HG03175 (cell line): ENCODE data around the gene FHIP1B.
A peak's percentile ranks its signal among the peaks of the same experiment; 100 is the strongest.
"Not testable (repeated sequence)": the region's sequence is repeated elsewhere in the genome, so short reads cannot be mapped to it uniquely, and the experiment has no call there.

Source experiments
- ATAC-seq: cut with Tn5 transposase; IDR thresholded peaks from one replicate; pipeline ENCODE4 v1.9.1; 2021; ENCODE audit warnings: mild to moderate bottlenecking, moderate library complexity; ENCODE audit not compliant: unreplicated experiment

FHIP1B gene

GRCh38 chr11:6234387-6235107 is at the start of gene FHIP1B:
Gene FHIP1B, minus strand, starts transcription at chr11:6234636. Its CDS starts 10,120 bp downstream, at chr11:6224516.
- peak; percentile 94 for ATAC-seq

DNA sequence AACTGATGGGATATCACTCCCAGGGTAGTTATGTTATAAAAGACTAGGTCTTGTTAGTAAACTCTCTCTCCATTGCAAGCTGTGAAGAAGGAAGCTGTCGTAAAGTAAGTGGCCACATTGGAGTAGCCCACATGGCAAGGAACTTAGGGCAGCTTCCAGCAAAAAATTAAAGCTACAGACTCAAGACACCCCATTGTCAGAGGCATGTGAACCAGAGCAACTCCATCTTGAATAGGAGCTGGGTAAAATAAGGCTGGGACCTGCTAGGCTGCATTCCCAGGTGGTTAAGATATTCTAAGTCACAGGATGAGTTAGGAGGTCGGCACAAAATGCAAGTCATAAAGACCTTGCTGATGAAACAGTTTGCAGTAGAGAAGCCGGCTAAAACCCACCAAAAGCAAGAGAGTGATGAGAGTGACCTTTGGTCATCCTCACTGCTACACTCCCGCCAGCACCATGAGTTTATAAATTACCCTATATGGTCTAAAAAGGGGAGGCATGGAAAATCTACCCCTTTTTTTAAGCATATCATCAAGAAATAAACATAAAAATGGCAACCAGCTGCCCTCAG is 49.1 kb upstream of the FHIP1B start:
- ATAC-seq, result no peak

GRCh38 chr11:6280809-6281208 is 46.4 kb upstream of the FHIP1B start:
- ATAC-seq, result not testable (repeated sequence)

DNA sequence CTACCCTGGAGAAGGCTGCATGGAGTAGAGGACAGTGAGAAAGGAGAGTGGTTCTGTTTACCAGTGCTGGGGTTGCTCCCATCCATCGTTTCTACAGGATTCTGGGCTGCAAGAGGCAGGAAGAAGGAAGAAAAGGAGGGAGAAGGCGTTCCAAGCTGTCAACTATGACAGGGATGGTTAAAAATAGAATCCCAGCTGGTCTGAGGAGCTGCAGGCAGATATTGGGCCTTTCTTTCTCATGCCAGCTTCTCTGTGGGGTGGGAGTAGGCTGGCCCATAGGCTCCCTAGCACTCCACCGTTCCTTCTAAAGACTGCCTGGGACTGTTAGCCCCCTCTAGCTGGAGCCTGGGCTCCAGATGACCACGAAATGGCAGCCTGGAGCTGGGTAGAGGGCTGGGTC is 38.8 kb upstream of the FHIP1B start:
- no peak for ATAC-seq

DNA sequence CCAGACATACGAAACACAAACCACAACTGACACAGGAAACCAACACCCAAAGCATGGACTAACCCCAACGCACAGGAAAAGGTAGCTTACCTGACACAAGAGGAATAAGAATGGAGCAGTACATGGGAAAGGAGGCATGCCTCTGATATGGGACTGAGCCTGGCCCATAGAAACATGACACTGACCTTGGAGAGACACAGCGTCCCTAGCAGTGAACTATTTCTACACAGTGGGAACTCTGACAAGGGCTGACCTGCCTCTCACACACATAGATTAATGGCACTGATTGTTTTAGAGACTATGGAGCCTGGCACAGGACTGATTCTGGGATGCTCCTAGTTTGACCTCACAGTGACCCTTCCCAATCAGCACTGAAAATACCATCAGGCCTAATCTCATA is 37.2 kb upstream of the FHIP1B start:
- ATAC-seq, result no peak

DNA sequence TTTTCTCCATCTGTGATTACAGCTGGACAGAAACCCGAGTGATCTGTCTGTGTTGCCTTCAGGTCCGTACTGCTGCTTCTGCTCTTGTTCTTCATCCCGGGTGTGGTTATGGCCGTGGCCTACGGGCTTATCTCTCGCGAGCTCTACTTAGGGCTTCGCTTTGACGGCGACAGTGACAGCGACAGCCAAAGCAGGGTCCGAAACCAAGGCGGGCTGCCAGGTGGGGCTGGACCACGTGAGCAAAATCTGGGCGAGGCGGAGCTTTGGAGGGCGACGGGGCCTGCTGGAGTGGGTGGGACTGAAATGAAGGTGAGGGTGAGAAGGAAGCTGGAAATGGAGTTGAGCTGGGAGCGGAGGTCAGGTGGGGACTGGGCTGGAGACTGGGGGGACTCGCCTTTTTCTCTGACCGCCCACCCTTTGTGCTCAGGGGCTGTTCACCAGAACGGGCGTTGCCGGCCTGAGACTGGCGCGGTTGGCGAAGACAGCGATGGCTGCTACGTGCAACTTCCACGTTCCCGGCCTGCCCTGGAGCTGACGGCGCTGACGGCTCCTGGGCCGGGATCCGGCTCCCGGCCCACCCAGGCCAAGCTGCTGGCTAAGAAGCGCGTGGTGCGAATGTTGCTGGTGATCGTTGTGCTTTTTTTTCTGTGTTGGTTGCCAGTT is 36.3 kb upstream of the FHIP1B start:
- no peak for ATAC-seq

DNA sequence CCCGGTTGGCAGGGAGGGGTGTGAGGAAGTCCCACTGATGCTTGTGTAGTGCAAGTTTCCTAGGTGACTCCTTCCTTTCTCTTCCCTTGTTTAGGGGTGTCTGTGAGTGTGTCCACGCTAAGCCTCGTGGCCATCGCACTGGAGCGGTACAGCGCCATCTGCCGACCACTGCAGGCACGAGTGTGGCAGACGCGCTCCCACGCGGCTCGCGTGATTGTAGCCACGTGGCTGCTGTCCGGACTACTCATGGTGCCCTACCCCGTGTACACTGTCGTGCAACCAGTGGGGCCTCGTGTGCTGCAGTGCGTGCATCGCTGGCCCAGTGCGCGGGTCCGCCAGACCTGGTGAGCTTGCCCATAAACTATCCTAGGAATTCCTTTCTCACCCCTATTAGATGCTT is 35.6 kb upstream of the FHIP1B start:
- no peak for ATAC-seq

DNA sequence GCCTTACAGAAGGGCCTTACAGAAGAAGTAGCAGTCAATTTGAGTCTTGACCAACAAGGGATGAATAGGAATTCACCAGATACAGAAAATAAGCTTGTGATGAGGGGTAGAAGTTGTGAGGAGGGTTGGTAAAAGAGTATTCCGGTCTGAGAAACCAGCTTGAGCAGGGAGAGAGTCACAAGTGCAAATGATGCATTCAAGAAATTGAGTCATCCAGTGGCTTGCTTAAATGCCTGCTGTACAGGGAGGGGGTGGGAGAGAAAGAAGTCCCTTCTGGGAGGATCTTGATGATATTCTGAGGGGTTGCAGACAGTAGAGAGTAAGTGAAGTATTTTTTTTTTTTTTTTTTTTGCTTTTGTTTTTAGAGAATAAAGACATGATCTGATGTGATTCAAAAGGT is 34.4 kb upstream of the FHIP1B start:
- no peak for ATAC-seq

DNA sequence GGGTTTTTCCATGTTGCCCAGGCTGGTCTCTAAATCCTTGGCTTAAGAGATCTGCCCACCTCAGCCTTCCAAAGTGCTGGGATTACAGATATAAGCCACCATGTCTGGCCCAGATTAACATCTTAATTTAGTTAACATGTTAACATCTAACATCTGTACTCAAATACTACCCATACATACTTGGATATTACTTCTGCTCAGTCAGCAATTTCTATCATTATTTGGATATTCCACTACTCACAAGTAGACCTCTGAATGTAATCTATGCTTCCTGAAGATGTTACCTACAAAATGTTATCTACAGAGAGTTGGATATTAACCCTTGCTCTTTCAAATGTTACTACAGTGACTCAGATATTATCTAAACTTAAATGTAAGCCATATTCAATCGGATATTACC is 29.2 kb upstream of the FHIP1B start:
- ATAC-seq, result no peak

DNA sequence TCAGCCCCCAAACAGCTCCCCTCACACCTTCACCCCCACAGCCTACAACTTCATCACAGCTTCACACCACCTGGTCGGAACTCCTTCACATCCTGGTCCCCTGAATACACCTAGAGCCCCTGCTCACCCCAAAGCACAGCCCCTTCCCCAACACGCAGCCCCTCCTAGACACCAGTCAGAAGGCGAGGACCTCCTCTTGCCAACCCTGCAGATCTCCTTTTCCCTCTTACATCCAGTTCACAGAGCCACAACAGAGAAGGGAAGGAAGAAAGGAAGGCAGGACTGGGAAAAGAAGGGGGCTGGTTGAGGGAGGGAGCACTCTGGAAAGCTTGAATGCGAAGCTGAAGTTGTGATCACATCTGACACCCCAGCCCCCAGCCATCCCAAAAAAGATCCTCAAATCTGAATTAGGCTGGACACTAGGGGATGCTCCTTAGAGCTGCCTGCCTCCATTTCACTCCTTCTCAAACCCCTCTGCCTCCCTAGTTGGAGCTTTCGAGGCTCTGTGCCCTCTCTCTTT is 25.8 kb upstream of the FHIP1B start:
- no peak for ATAC-seq

DNA sequence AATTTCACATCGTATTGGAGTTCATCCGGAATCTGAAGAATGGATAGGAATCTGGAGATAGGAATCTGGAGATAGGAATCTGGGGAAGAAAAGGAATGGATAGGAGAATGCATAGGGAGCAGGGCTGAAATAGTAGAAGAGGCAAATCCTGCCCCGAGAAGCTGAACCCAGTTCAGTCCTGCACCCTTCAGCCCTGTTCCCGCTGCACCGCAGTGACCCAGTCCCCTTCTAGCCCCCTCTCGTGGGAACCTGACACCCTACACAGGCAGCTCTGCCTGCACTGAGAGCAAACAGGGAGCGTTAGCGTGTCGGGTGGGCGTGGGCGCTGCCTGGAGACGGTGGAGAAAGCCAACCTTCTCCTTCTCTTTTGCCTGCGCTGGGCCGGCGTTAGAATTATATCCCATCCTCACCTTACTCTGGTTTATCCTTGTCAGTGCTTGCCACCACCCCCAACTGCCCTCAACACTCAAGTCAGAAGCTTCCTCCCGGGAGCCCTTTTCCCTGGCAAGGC is 24.2 kb upstream of the FHIP1B start:
- ATAC-seq, result no peak

DNA sequence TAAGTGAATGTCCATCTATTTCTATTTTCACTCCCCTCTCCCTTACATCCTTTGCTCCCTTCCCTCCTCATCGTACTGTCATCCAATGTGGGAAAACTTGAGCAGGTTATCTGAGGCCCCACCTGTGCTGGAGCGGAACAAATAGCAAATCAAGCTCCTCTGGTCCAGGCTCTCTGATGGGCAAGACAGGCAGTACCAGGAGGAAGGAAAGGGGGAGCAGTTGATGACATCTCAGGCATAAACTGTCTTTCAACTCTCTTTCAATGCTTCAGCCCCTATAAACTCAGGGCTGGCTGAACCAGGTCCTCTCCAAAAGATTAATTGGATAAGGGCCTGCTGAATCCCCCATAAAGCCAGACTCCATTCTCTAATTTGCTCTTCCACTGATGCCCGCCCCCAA is 23.7 kb upstream of the FHIP1B start:
- no peak for ATAC-seq

DNA sequence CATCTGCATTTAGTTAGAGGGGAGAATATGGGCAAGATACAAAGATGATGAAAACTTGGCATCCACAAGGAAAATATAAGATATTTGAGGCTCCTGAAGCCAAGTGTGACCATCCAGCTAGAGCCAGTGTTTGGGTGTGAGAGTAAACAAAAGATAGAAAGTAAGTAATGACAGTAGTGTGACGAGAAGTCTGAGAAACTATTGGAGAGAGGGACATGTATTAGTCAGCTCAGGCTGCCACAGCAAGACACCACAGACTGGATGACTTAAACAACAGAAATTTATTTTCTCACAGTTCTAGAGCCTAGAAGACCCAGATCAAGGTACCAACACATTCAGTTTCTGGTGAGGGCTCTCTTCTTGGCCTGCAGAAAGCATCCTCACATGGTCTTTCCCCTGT is 18.8 kb upstream of the FHIP1B start:
- ATAC-seq, result peak; percentile 52

DNA sequence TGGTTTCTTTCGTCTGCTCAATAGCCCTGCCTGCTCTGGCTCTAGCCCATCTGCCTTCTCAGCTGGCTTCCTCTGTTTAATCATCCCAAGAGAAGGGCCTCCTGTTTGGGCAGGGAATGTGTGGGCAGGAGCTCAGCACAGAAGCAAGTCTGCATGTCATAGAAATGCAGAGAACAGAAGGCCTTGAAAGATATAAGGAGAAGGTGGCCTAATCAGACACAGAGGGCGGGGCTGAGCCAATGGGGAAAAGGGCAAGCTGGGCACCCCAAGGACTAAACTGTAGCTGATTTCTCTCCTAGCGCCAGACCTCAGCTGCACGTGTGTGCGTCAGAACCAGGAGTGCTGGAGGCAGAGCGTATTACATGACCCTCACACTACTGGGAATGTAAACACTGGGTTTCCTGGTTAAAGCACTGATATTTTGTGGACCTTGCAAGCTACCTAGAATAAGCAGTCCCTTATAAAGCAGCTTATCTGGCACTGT is 17.6 kb upstream of the FHIP1B start:
- no peak for ATAC-seq

DNA sequence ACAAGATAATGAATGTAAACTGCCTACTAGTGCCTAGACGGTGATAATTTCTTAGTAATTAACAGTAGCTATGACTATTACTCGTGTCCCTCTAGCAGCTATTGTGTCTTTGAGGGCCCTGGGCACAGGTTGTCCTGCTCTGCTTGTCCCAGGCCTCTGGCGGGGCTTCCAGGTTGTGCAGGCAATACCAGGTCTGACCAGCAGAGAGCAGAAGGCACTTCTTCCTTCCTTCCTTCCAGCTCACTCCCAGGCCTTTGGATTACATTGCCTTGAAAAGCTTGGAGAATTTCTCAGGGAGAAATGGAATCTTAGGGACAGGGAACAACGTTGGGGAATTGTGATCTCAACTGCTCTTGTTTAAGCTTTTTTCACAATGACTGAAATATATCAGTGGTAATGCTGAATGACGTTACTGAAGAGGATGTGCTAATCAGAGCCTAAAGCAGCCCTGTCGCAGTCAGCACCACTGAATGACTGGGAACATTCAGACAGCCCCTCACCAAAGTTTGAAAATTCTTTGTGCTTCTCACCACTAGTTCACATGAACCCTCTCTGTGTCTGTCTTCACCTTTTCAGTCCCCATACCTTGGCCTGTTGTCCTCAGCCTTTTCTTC is 16.8 kb upstream of the FHIP1B start:
- peak; percentile 88 for ATAC-seq

- no peak for ATAC-seq
These were observed 15.5 kb upstream of the FHIP1B start for GRCh38 chr11:6249770-6250555.

- ATAC-seq, result not testable (repeated sequence)
These were observed 14.5 kb upstream of the FHIP1B start for GRCh38 chr11:6248897-6249296.

- ATAC-seq, result no peak
These were observed 13.8 kb upstream of the FHIP1B start for GRCh38 chr11:6248248-6248647.

DNA sequence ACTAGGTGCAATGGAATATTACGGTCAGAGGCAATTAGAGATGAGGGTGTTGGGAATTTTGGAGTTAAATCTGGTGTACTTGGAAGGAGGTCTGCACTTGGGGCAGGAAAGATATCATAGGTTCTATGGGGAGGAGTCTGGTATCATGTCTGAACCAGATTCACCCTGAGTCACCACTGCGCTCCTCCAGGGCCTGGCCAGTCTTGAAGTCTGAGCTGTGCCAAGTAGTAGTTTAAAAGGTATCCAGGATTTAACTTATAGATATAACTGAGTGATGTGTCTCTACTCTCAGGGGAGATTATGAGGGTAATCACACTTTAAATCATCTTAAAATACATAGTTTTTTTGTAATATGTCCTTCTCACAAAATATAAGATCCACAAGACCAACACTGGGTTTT is 11.1 kb upstream of the FHIP1B start:
- no peak for ATAC-seq

DNA sequence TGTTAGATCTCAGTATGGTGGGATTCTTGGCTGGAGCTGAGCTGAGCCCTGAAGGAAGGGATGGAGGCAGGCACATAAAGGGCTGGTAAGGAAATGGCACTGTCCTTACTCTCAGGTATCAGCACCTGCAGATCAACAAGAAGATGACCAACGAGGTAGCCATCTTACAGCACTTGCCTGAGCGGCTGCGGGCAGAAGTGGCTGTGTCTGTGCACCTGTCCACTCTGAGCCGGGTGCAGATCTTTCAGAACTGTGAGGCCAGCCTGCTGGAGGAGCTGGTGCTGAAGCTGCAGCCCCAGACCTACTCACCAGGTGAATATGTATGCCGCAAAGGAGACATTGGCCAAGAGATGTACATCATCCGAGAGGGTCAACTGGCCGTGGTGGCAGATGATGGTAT is 6.9 kb upstream of the FHIP1B start:
- no peak for ATAC-seq

GRCh38 chr11:6240781-6241180 is 6.3 kb upstream of the FHIP1B start:
- ATAC-seq, result no peak
